ENCODE results near the gene IL25. TPM values are rescaled to one million over a fixed set of nuclear protein-coding genes. Genes with fewer than 3 reads are reported as not detected.
A peak's percentile ranks its signal among the peaks of the same experiment; 100 is the strongest.

The IL25 gene
- total and polyA plus RNA-seq, 2 of the 4 experiments (the other 2 are of a cell fraction), result not detected

DNA sequence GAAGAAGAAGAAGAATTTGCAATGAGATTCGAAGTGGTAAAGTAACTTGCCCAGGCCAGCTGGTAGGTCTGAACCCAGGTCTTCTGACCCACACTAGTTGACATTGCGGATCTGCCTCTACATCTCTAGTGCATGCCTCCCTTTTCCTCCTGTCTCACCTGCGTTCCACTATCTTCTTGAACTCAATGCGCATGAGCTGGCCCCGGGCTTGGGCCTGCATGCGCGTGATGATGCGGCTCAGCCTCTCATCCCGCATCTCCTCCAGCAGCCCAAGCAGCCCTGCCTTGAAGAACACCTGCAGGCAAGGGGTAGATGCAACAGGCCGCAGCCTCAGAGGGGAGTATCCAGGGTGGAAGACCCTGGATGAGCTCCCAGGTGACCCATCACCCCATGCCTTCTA lies 23.5 kb downstream of the IL25 start:
- Histone ChIP-seq H2BK5ac (ENCODE audit: low read depth, low read length, poor library complexity, severe bottlenecking) (no peak overlapping the region), H2BK120ac (ENCODE audit: low read depth, low read length) (no peak overlapping the region), H3K79me1 (ENCODE audit: low read depth in 1 of 2, low read length in 2 of 2) (no peaks in the 10 kb centered on the region), H3K14ac (replicated peaks; ENCODE audit: low read depth, low read length) (no peak overlapping the region), H3K36me3 (ENCODE audit: control insufficient read depth, insufficient read depth, low read length) (no peaks in the 10 kb centered on the region), H2AK9ac (replicated peaks; ENCODE audit: low read depth, low read length, poor library complexity) (peak overlapping the region; percentile 42), H3K56ac (ENCODE audit: extremely low read depth, insufficient read depth, low read length) (no peak overlapping the region), H4K8ac (ENCODE audit: low read depth in 2 of 2, low read length in 2 of 2) (no peak overlapping the region), H3K27ac (ENCODE audit: insufficient read depth, low read length) (no peak overlapping the region), H2AK5ac (ENCODE audit: low read depth, low read length) (no peak overlapping the region), H3K18ac (ENCODE audit: low read depth, low read length) (no peak overlapping the region), H2AFZ (replicated peaks; ENCODE audit: low read length, poor library complexity) (no peak overlapping the region), H3K9ac (ENCODE audit: low read depth, low read length) (no peak overlapping the region), H4K5ac (ENCODE audit: low read depth, low read length) (no peak overlapping the region), H2BK20ac (ENCODE audit: low read depth, low read length) (no peak overlapping the region), H3K9me3 (ENCODE audit: control insufficient read depth, insufficient read depth, low read length) (no peaks in the 10 kb centered on the region), H3K4me3 (ENCODE audit: insufficient read depth, low read depth, low read length) (no peak overlapping the region), H3K23ac (ENCODE audit: low read depth, low read length) (no peak overlapping the region), H4K20me1 (ENCODE audit: insufficient read depth, low read length) (no peaks in the 10 kb centered on the region), H3K9me1 (ENCODE audit: insufficient read depth, low read length) (no peaks in the 10 kb centered on the region), H3K27me3 (ENCODE audit: control insufficient read depth, insufficient read depth, low read length) (peaks cover 13% of the 10 kb centered on the region), H4K91ac (ENCODE audit: insufficient read depth, low read depth, low read length) (no peak overlapping the region), H3K4ac (ENCODE audit: low read depth, low read length) (no peak overlapping the region), H2BK15ac (ENCODE audit: low read depth, low read length) (no peak overlapping the region), H3K4me1 (ENCODE audit: control insufficient read depth, insufficient read depth, low read length) (no peaks in the 10 kb centered on the region), H3K4me2 (ENCODE audit: low read depth, low read length) (no peak overlapping the region)
- ATAC-seq (ENCODE audit: low read depth), result no peak
- intact Hi-C loops (cut with micrococcal nuclease) (no loop called here), in situ Hi-C loops (cut with MboI; ENCODE audit: low sequenced_read_pairs) (no loop called here), dilution Hi-C loops (cut with HindIII; ENCODE audit: low sequenced_read_pairs, unreplicated experiment) (no loop called here)
- TF ChIP-seq MAFK (IDR thresholded peaks at IDR 0.05; ENCODE audit: low read depth, low read length) (no peak), USF2 (IDR thresholded peaks at IDR 0.05; ENCODE audit: low read depth, low read length) (no peak), CHD1 (IDR thresholded peaks at IDR 0.05; ENCODE audit: low read depth, low read length) (no peak), MAZ (IDR thresholded peaks at IDR 0.05; ENCODE audit: borderline replicate concordance, low read depth, low read length) (no peak), POLR2A (IDR thresholded peaks at IDR 0.05; ENCODE audit: low read depth, low read length) (no peak), ELK1 (IDR thresholded peaks at IDR 0.05; ENCODE audit: borderline replicate concordance, low read depth, low read length) (no peak), RCOR1 (IDR thresholded peaks at IDR 0.05; ENCODE audit: insufficient replicate concordance, low read length) (no peak), RFX5 (IDR thresholded peaks at IDR 0.05; ENCODE audit: low read depth, low read length) (no peak), MXI1 (IDR thresholded peaks at IDR 0.05; ENCODE audit: borderline replicate concordance, low read depth, low read length) (no peak), BHLHE40 (IDR thresholded peaks at IDR 0.05; ENCODE audit: low read depth, low read length) (no peak), FOS (IDR thresholded peaks at IDR 0.05; ENCODE audit: low read depth, low read length) (no peak), NFE2L2 (IDR thresholded peaks at IDR 0.05; ENCODE audit: low read depth, low read length) (no peak), CEBPB (IDR thresholded peaks at IDR 0.05; ENCODE audit: low read depth, low read length) (no peak), SMC3 (IDR thresholded peaks at IDR 0.05; ENCODE audit: low read depth, low read length) (no peak), RAD21 (IDR thresholded peaks at IDR 0.05; ENCODE audit: low read length) (no peak)
- TF ChIP-seq, protein P1, sequence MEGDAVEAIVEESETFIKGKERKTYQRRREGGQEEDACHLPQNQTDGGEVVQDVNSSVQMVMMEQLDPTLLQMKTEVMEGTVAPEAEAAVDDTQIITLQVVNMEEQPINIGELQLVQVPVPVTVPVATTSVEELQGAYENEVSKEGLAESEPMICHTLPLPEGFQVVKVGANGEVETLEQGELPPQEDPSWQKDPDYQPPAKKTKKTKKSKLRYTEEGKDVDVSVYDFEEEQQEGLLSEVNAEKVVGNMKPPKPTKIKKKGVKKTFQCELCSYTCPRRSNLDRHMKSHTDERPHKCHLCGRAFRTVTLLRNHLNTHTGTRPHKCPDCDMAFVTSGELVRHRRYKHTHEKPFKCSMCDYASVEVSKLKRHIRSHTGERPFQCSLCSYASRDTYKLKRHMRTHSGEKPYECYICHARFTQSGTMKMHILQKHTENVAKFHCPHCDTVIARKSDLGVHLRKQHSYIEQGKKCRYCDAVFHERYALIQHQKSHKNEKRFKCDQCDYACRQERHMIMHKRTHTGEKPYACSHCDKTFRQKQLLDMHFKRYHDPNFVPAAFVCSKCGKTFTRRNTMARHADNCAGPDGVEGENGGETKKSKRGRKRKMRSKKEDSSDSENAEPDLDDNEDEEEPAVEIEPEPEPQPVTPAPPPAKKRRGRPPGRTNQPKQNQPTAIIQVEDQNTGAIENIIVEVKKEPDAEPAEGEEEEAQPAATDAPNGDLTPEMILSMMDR (conservative IDR thresholded peaks at IDR 0.05; ENCODE audit: low read depth, low read length), result no peak
- POLR2A ChIA-PET (ENCODE audit: unreplicated experiment), result no interaction called here
- CTCF ChIA-PET, result no interaction called here
- 75% methylated on average over 7 of the region's 10 CpGs; no CpG with 5 or more reads in 1 of the 2 experiments for WGBS, 2 experiments (ENCODE audit: extremely low coverage in 2 of 2, insufficient read length in 1 of 2)
- DNase-seq, result no peak
- no TSS peak for BruUV-seq (replicated peaks)
